ENCODE data around the gene CHD9. TPM values are rescaled to one million over a fixed set of nuclear protein-coding genes. Genes with fewer than 3 reads are reported as not detected.
"Not testable (repeated sequence)": the region's sequence is repeated elsewhere in the genome, so short reads cannot be mapped to it uniquely, and the experiment has no call there.

CHD9 gene
- total RNA-seq, 2 donors from 2014 or later, result 44.2 to 60.3 TPM

GRCh38 chr16:53213542-53213941, 158.8 kb downstream of the CHD9 start:
- DNase-seq (no peak), ATAC-seq (no peak)
- intact Hi-C loops (cut with DNase I), result no loop called here

DNA sequence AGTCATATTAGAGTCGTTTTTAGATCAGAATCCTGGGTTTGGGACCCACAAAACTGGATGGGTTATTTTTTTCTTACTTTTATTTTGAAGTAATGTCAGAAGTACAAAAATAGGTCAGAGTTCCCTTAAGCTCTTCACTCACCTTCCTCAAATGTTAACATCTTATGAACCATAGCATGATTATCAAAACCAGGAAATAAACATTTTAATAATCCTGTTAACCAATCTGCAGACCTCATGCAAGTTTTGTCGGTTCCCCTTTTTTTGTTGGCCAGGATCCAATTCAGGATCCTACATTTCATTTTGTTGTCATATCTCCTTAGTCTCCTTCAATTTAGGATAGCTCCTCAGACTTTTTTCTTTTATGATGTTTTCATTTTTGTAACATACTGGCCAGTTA, 162.0 kb downstream of the CHD9 start:
- no peak for ATAC-seq
- no peak for DNase-seq
- intact Hi-C loops (cut with DNase I), result no loop called here

- intact Hi-C loops (cut with DNase I), result no loop called here
- DNase-seq (no peak), ATAC-seq (peak; percentile 8 to 12)
Observed at GRCh38 chr16:53219371-53219770, 164.6 kb downstream of the CHD9 start.

DNA sequence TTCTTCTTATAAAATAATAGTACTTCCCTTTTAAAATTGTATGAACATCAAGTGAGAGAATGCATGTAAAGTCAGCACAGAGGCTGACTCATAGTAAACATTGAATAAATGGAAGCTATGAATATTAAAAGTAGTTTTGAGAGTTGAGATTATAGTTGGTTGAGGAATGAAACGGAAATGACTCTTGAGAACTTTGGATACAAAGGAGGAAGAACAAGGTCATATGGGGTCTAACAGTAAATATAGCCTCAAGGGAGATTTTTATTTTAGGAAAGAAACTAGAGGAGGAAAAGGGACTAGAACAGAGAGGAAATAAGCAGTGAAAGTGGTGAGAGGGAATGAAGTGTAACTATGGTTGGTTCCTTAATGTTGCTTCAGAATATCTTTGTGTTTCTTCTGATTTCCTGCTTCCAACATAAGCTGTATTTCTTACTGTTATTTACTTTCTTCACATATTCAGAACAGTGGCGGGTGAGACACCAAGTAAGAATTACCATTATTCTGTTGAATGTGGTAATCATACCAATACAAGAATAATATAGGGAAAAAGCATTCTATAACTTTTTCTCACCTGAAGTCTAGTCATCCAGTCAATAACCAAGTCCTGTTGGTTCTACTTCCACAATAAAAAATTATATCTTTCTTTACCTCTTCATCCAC, 165.1 kb downstream of the CHD9 start:
- no peak for DNase-seq
- ATAC-seq, result peak; percentile 67 to 76
- intact Hi-C loops (cut with DNase I), result no loop called here

- peak; percentile 61 to 64 for ATAC-seq
- DNase-seq, result no peak
- intact Hi-C loops (cut with DNase I), result no loop called here
Observed at GRCh38 chr16:53220585-53220984, 165.8 kb downstream of the CHD9 start.

GRCh38 chr16:53224951-53225533, 170.3 kb downstream of the CHD9 start:
- ATAC-seq, result peak in 1 of 2 donors; percentile 56
- intact Hi-C loops (cut with DNase I), result no loop called here

GRCh38 chr16:53232826-53233529, 178.2 kb downstream of the CHD9 start:
- intact Hi-C loops (cut with DNase I), result loop anchor here in 1 of 2 donors (10.0 kb wide), 1 partner anchor 52 kb away; no protein-coding TSS in a partner anchor
- ATAC-seq (no peak), DNase-seq (no peak)

More at GRCh38 chr16:53224951-53225533, 170.3 kb downstream of the CHD9 start:
- no peak for DNase-seq

GRCh38 chr16:53234836-53235235, 180.0 kb downstream of the CHD9 start:
- DNase-seq (no peak), ATAC-seq (no peak)
- intact Hi-C loops (cut with DNase I), result loop anchor here in 1 of 2 donors (10.0 kb wide), 1 partner anchor 50 kb away; no protein-coding TSS in a partner anchor

DNA sequence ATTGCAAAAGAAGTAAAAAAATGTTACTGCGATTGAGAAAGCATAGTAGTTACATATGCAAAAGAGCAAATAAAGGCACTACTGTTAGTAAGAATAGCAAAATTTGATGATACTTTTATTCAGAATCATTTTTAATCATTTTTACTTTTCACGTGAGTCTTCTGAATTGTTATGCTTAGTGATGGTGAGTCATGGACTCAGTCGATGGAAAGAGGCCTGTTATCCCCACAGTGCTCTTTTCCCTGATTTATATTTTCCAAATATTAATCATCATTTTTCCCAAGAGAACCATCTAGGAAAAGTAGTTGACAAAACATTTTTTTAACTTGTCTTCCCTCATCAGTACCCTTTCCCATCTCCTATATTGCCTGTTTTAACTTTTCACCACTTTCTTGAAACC, 181.1 kb downstream of the CHD9 start:
- no peak for DNase-seq
- ATAC-seq, result peak in 1 of 2 donors; percentile 45
- intact Hi-C loops (cut with DNase I), result loop anchor here in 1 of 2 donors (10.0 kb wide), 1 partner anchor 49 kb away; no protein-coding TSS in a partner anchor

DNA sequence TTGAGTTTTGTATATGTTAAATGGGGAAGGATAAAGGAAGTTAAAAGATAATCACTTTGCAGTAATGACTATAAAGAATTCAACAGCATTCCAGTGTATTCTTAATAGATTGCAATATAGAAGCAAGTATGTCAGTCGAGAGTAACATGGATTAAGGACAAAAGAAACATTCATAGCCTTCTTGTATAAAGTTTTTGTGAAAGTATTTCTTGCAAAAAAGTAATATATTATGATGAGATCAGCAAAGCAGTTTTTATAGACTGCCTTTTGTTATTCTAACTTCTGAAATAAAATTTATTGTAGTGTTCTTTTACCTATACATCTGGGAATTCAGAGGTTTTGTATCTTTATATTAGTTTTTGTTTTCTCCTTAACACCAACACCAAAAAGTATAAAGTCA, 194.5 kb downstream of the CHD9 start:
- intact Hi-C loops (cut with DNase I), result no loop called here
- no peak for ATAC-seq

DNA sequence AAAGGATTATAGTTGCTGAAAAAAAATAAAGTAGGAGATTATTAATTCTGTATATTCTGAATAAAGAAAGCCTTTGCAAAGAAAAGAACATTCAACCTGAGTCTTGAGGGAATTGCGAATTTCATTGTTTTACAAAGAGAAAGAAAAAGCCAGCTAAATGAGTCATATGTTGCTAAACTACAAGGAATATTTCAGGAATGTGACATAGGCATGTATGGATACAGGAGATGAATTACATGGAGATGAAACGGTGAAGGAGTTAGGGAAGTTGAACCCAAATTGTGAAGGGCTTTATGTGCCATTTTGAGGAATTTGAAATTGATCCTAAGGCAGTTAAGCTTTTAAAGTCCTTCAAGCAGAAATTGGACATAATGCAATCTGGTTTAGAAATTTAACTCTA, 202.2 kb downstream of the CHD9 start:
- DNase-seq, result no peak
- intact Hi-C loops (cut with DNase I), result no loop called here
- ATAC-seq, result no peak

More for the DNA sequence above, 194.5 kb downstream of the CHD9 start:
- no peak for DNase-seq

DNA sequence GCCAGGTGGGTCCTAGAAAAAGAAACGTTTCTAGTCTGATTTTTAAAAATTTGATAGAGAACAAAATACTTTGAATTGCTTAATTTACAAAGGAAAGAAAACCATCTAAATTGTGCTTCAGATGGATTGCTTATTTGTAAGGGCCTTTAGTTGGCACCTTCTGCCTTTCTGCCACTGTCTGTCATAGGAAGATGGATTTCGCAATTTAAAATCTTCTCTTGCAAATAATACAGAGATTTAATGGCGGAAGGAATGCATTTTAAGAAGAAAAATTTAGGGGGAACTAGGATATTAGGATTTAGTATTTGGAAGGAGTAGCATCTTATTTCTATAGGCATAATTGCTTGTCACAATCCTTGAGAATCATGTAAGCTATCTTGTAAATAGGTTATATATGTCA, 204.0 kb downstream of the CHD9 start:
- ATAC-seq (no peak), DNase-seq (no peak)
- intact Hi-C loops (cut with DNase I), result no loop called here

DNA sequence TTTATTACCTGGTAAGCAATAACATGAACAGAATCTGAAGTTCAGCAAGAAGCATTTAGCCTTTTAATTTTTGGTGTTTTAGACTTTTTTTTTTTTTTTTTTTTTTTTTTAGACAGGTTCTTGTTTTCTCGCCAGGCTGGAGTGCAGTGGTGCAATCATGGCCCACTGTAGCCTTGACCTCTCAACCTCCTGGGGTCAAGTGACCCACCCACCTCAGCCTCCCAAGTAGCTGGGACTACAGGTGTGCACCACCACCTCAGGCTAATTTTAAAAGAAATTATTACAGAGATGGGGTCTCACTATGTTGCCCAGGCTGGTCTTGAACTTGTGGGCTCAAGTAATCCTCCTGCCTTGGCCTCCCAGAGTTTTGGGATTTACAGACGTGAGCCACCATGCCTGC, 206.5 kb downstream of the CHD9 start:
- no peak for DNase-seq
- intact Hi-C loops (cut with DNase I), result no loop called here
- ATAC-seq, result no peak

DNA sequence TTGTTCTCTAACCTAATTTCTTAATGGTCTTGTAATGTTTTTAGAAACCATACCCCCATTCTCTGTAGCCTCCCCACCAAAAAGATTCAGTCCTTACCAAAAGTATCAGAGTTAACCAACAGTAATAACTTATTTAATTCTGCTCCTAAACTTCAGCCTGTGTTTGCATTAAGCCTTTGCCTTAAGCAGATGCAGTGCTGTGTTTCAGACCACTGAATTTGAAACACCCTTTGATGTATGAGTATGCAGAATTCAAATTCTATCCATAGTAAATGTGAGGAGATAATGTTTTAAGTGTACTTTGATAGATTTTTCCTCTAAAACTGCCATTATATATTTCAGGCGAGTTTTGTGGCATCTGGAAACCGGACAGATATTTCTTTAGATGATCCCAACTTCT, 207.9 kb downstream of the CHD9 start:
- intact Hi-C loops (cut with DNase I), result no loop called here
- ATAC-seq (no peak), DNase-seq (no peak)

- ATAC-seq, result no peak
- DNase-seq, result no peak
- intact Hi-C loops (cut with DNase I), result no loop called here
Observed at GRCh38 chr16:53266156-53266555, 211.4 kb downstream of the CHD9 start.

DNA sequence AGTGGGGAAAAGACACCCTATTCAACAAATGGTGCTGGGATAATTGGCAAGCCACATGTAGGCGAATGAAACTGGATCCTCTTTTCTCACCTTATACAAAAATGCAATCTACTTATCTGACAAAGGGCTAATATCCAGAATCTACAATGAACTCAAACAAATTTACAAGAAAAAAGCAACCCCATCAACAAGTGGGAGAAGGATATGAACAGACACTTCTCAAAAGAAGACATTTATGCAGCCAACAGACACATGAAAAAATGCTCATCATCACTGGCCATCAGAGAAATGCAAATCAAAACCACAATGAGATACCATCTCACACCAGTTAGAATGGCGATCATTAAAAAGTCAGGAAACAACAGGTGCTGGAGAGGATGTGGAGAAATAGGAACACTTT, 223.7 kb downstream of the CHD9 start:
- ATAC-seq, DNase-seq: not testable (repeated sequence)
- intact Hi-C loops (cut with DNase I), result loop anchor here in 1 of 2 donors (5.0 kb wide), 1 partner anchor 164 kb away; no protein-coding TSS in a partner anchor

DNA sequence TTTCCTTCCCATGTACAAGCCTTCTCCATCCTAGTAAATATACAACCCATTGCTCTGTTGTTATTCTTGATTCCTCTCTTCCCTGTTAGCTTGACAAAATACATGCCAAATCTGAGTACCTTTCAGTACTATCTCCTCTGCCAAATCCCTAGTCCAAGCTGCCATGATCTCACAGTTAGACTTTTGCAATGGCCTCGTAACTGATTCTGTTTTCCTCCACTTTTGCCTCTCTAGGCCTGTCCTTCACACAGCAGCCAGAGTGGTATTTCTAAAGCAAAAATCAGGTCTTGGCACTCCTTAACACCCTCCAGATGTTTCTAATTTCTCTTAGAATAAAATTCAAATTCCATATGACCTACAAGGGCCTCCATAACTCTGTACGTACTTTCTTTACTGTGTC, 226.5 kb downstream of the CHD9 start:
- intact Hi-C loops (cut with DNase I), result loop anchor here in 1 of 2 donors (10.0 kb wide), 1 partner anchor 46 kb away; no protein-coding TSS in a partner anchor
- ATAC-seq, result no peak

DNA sequence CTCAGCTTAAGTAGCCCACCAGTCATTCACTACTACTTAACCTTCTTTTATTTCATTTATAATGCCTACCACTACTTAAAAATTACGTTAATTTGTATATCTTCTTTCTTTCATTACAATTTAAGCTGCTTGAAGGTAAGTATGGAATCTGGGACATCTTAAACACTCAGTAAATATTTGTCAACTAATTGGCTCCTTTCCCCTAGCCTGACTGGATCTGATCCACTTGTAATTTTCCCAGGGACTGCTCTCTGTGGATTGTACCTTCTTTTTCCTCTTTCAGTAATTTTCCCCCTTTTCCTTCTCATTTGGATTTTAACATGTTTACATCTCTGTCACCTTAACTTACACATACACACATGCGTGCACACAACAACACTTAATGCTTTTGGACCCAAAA, 227.1 kb downstream of the CHD9 start:
- DNase-seq (no peak), ATAC-seq (no peak)
- intact Hi-C loops (cut with DNase I), result loop anchor here in 1 of 2 donors (10.0 kb wide), 1 partner anchor 47 kb away; no protein-coding TSS in a partner anchor

More for the DNA sequence above, 226.5 kb downstream of the CHD9 start:
- no peak for DNase-seq

GRCh38 chr16:53282328-53282727, 227.5 kb downstream of the CHD9 start:
- no peak for DNase-seq

More at GRCh38 chr16:53282328-53282727, 227.5 kb downstream of the CHD9 start:
- intact Hi-C loops (cut with DNase I), result loop anchor here in 1 of 2 donors (10.0 kb wide), 1 partner anchor 48 kb away; no protein-coding TSS in a partner anchor
- ATAC-seq, result no peak

All from left cardiac atrium (tissue), 4 donors.